GM18868 (cell line): Measurements from ENCODE around the gene PCID2.

Experiments used
- ATAC-seq: cut with Tn5 transposase; IDR thresholded peaks from one replicate; pipeline ENCODE4 v1.9.1; 2021; ENCODE audit warnings: mild to moderate bottlenecking, moderate library complexity; ENCODE audit not compliant: unreplicated experiment

Gene PCID2

GRCh38 chr13:113220141-113220598 lies 11.7 kb upstream of the PCID2 start:
- ATAC-seq = no peak

- no peak for ATAC-seq
Measured at GRCh38 chr13:113219256-113219940, 10.9 kb upstream of the PCID2 start.

- ATAC-seq = no peak
Measured at GRCh38 chr13:113218586-113218985, 10.1 kb upstream of the PCID2 start.

GRCh38 chr13:113216254-113217048 lies 8.0 kb upstream of the PCID2 start:
- ATAC-seq = no peak

- no peak for ATAC-seq
Measured at GRCh38 chr13:113211774-113212173, 3.3 kb upstream of the PCID2 start.

GRCh38 chr13:113210833-113211232 lies 2.4 kb upstream of the PCID2 start:
- ATAC-seq = no peak

- peak; percentile 37 for ATAC-seq
Measured at GRCh38 chr13:113209759-113210421, 1.4 kb upstream of the PCID2 start.

GRCh38 chr13:113209336-113209758 lies 878 bp upstream of the PCID2 start, which contains the start of gene CUL4A:
TSS of gene CUL4A (plus strand) at chr13:113209613. CDS start at chr13:113209628, 15 bp downstream.
- peak; percentile 40 for ATAC-seq

- no peak for ATAC-seq
Measured at GRCh38 chr13:113207890-113208420, 514 bp downstream of the PCID2 start.

- ATAC-seq = no peak
Measured at GRCh38 chr13:113207460-113207859, 1.0 kb downstream of the PCID2 start.

- ATAC-seq = no peak
Measured at GRCh38 chr13:113205428-113205931, 3.0 kb downstream of the PCID2 start.

- ATAC-seq = no peak
Measured at GRCh38 chr13:113204378-113204734, 4.1 kb downstream of the PCID2 start.

GRCh38 chr13:113203507-113204377 lies 4.7 kb downstream of the PCID2 start:
- no peak for ATAC-seq

GRCh38 chr13:113202912-113203311 lies 5.6 kb downstream of the PCID2 start:
- ATAC-seq = no peak

GRCh38 chr13:113201815-113202214 lies 6.7 kb downstream of the PCID2 start:
- ATAC-seq = no peak

- ATAC-seq = no peak
Measured at GRCh38 chr13:113196970-113197737, 11.3 kb downstream of the PCID2 start.

- no peak for ATAC-seq
Measured at GRCh38 chr13:113195360-113195759, 13.1 kb downstream of the PCID2 start.

- ATAC-seq = no peak
Measured at GRCh38 chr13:113192902-113193301, 15.6 kb downstream of the PCID2 start.

GRCh38 chr13:113192279-113192678 lies 16.2 kb downstream of the PCID2 start:
- no peak for ATAC-seq
